Endothelial cell of umbilical vein (primary cell): ENCODE data around the gene KIF1B. TPM values are rescaled to one million over a fixed set of nuclear protein-coding genes. Genes with fewer than 3 reads are reported as not detected.

Experiments used
- BruUV-seq: library from RNA; stranded (reverse); fragments of 400-500 nt; replicated peaks from 2 replicates; lab custom pipeline; 2021; lab: Mats Ljungman, UMichigan
- CTCF ChIA-PET: fragments of 300-600, 350-600 bp; sonication (Branson Sonifier 250); formaldehyde crosslinking; loops from one replicate; lab custom pipeline; 2021; ENCODE audit warnings: antibody characterized with exemption, inconsistent platforms; lab: Charles Lee
- POLR2A ChIA-PET: fragments of 300-600, 350-600 bp; sonication (Branson Sonifier 250); formaldehyde crosslinking; loops from one replicate; lab custom pipeline; 2021; ENCODE audit warnings: antibody characterized with exemption, inconsistent platforms; lab: Charles Lee
- DNase-seq: peaks from one replicate; pipeline ENCODE4 v3.0.0-alpha.2; 2011; ENCODE audit warnings: low read depth, low spot score
- FAIRE-seq: peaks from 2 replicates; lab custom pipeline; 2011; peaks lifted over from hg19 to GRCh38; lab: Jason Lieb, UNC
- H2AFZ ChIP-seq: 2 replicates; pipeline ENCODE4 v1.6.0; 2012; ENCODE audit warnings: low read depth, low read length, control low read depth, inconsistent platforms
- H3K27ac ChIP-seq: 2 replicates; pipeline ENCODE4 v1.5.1; 2011; ENCODE audit warnings: low read depth, mild to moderate bottlenecking, control low read depth, low read length, moderate library complexity; ENCODE audit not compliant: insufficient read depth
- H3K27me3 ChIP-seq, 2 experiments: 2 replicates each; pipeline versions ENCODE4 v1.6.0 to v1.6.1; 2011; ENCODE audit warnings: low read length in 2 of 2, mixed read lengths in 1 of 2; ENCODE audit not compliant: control insufficient read depth in 2 of 2, insufficient read depth in 2 of 2
- H3K36me3 ChIP-seq, 2 experiments: 2 replicates in 1 of 2; 3 replicates in 1 of 2; pipeline ENCODE4 v1.5.1; 2011; ENCODE audit warnings: low read length in 2 of 2, mild to moderate bottlenecking in 1 of 2, moderate library complexity in 1 of 2; ENCODE audit not compliant: control insufficient read depth in 2 of 2, insufficient read depth in 2 of 2; ENCODE audit errors: extremely low read depth in 1 of 2
- H3K4me1 ChIP-seq: 3 replicates; pipeline ENCODE4 v1.5.1; 2011; ENCODE audit warnings: mild to moderate bottlenecking, low read length; ENCODE audit not compliant: control insufficient read depth, insufficient read depth; ENCODE audit errors: extremely low read depth
- H3K4me2 ChIP-seq: 2 replicates; pipeline ENCODE4 v1.6.1; 2011; ENCODE audit warnings: low read length, control low read depth, mixed read lengths; ENCODE audit not compliant: insufficient read depth
- H3K4me3 ChIP-seq, 3 experiments: fragments of 200-600 bp in 1 of 3; sonication (generic), shearing (Covaris generic) in 1 of 3; replicated peaks in 1 of 3; 2 replicates each; pipeline ENCODE4 v1.5.1; 2011 to 2016; ENCODE audit warnings: control low read depth in 3 of 3, low read length in 3 of 3, mild to moderate bottlenecking in 2 of 3, inconsistent platforms in 1 of 3, low read depth in 1 of 3, moderate library complexity in 1 of 3; ENCODE audit not compliant: insufficient read depth in 1 of 3
- H3K79me2 ChIP-seq: 2 replicates; pipeline ENCODE4 v1.6.0; 2012; ENCODE audit warnings: low read length, inconsistent platforms; ENCODE audit not compliant: control insufficient read depth, insufficient read depth
- H3K9ac ChIP-seq: replicated peaks from 2 replicates; pipeline ENCODE3; 2011; ENCODE audit warnings: low read length, control low read depth; ENCODE audit not compliant: insufficient read depth; ENCODE audit errors: extremely low read depth
- H3K9me1 ChIP-seq: replicated peaks from 3 replicates; pipeline ENCODE4 v1.6.0; 2011; ENCODE audit warnings: mild to moderate bottlenecking, low read length; ENCODE audit not compliant: control insufficient read depth, insufficient read depth; ENCODE audit errors: extremely low read depth
- H3K9me3 ChIP-seq: replicated peaks from 2 replicates; pipeline ENCODE4 v1.5.1; 2012; ENCODE audit warnings: low read length, inconsistent platforms; ENCODE audit not compliant: control insufficient read depth, insufficient read depth
- H4K20me1 ChIP-seq: replicated peaks from 2 replicates; pipeline ENCODE3; 2011; ENCODE audit warnings: mild to moderate bottlenecking, low read length; ENCODE audit not compliant: control insufficient read depth, insufficient read depth; ENCODE audit errors: extremely low read depth
- EZH2 ChIP-seq: IDR thresholded peaks from 2 replicates; pipeline ENCODE4 v1.6.1; 2012; ENCODE audit warnings: borderline replicate concordance, low read depth, mild to moderate bottlenecking, moderate library complexity, low read length, inconsistent platforms; ENCODE audit not compliant: severe bottlenecking
- FOS ChIP-seq: IDR thresholded peaks from 2 replicates; pipeline ENCODE4 v1.6.1; 2011; ENCODE audit warnings: mild to moderate bottlenecking, low read length, moderate library complexity, borderline replicate concordance; ENCODE audit not compliant: insufficient read depth
- GATA2 ChIP-seq: IDR thresholded peaks from 2 replicates; pipeline ENCODE4 v1.7.0; 2011; ENCODE audit warnings: low read depth, mild to moderate bottlenecking, moderate library complexity, mixed read lengths, low read length; ENCODE audit not compliant: insufficient read length, insufficient read depth
- JUN ChIP-seq: IDR thresholded peaks from 2 replicates; pipeline ENCODE4 v1.6.1; 2011; ENCODE audit warnings: borderline replicate concordance, low read depth; ENCODE audit not compliant: insufficient read length, insufficient read depth
- MAX ChIP-seq: IDR thresholded peaks from 2 replicates; pipeline ENCODE4 v1.6.1; 2011; ENCODE audit not compliant: insufficient read depth, insufficient read length
- MYC ChIP-seq: IDR thresholded peaks from one replicate; pipeline ENCODE4 v1.6.1; 2011; ENCODE audit warnings: mild to moderate bottlenecking, low read depth, low read length
- POLR2A ChIP-seq: IDR thresholded peaks from 2 replicates; pipeline ENCODE4 v1.6.1; 2012; ENCODE audit warnings: low read depth, mild to moderate bottlenecking, control low read depth, low read length
- POLR2AphosphoS5 ChIP-seq: IDR thresholded peaks from 2 replicates; pipeline ENCODE4 v1.6.1; 2012; ENCODE audit warnings: low read depth, mild to moderate bottlenecking, control low read depth, low read length, moderate library complexity; ENCODE audit not compliant: insufficient read depth
- dilution Hi-C: fragments of 300-500 bp; cut with MboI; formaldehyde crosslinking; loops from one replicate; pipeline ENCODE4 v1.15.0; 2019; ENCODE audit warnings: low sequenced_read_pairs; ENCODE audit not compliant: extremely low pct_ligation_motif_present
- intact Hi-C: fragments of 100-400 bp; cut with micrococcal nuclease; formaldehyde crosslinking; loops from one replicate; pipeline ENCODE4 v1.10.0; 2022
- polyA plus RNA-seq, 4 experiments: library from polyadenylated mRNA; depleted of rRNA in 3 of 4; stranded (reverse) in 3 of 4; unstranded in 1 of 4; fragments of >200 nt; gene quantifications; 2 replicates each; pipeline versions ENCODE4 v1.2.1 to v1.2.3, GENCODE V29; 2011 to 2012; ENCODE audit warnings: missing spikeins in 1 of 4
- total RNA-seq: library from RNA; stranded (reverse); gene quantifications from 2 replicates; pipeline ENCODE4 v1.2.3, GENCODE V29; 2021
- TF ChIP-seq, protein P1 (sequence below), 2 donors: IDR thresholded peaks; 1 replicate in 1 of 2; 2 replicates in 1 of 2; pipeline ENCODE4 v1.5.1; 2011; ENCODE audit warnings: low read length in 2 of 2, mild to moderate bottlenecking in 2 of 2, moderate library complexity in 2 of 2, control low read depth in 1 of 2, inconsistent platforms in 1 of 2, low read depth in 1 of 2; ENCODE audit not compliant: insufficient read depth in 1 of 2; ENCODE audit errors: extremely low read depth in 1 of 2

KIF1B gene
- total and polyA plus RNA-seq, 2 donors (not counting 3 experiments of a cell fraction or from before 2014, with no cell fraction given), result 14.8 to 58.6 TPM

DNA sequence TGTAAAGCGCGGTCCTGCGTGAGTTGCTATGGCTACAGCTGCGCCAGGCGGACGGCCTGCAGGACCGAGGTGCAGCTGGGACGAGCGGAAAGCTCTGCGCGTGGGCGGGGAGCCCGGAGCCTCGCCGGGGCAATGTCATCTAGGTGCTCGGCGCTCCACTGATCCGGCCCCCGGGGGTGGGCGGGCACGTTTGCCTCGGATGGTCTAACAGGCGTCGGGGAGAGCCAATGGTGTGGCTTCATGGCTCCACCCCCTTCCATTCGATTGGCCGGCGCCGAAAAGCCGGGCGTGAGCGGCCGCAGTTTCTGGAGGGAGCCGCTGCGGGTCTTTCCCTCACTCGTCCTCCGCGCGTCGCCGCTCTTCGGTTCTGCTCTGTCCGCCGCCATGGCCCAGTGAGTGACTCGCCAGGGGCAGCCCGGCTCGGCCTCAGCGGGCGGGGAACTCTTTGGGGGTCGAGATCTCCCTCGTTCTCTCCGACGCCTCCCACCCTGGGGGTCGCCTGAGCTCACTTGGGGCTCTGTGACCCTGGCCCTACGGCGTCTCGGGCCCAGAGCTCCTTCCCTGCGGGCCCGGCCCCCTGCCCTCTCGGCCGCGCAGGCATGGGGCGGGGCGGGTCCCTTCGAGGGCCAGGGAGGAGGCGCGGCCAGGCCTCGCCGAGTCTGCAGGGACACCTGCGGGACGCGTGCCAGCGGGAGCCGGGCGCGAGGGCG, 188.5 kb downstream of the KIF1B start, which contains the start of gene PGD:
PGD (plus strand) TSS at position 331 of the 710 bp plus-strand sequence; CDS start at position 385, 54 bp downstream.
- Histone ChIP-seq H3K4me2 (peak within 1 kb of the TSS; percentile 88), H3K79me2 (peaks cover 33% of the 10 kb centered on the region), H3K4me1 (peaks cover 34% of the 10 kb centered on the region), H3K9ac (peak within 1 kb of the TSS; percentile 94), H3K36me3 (peaks cover 0 to 6% of the 10 kb centered on the region in 2 experiments), H2AFZ (peak within 1 kb of the TSS; percentile 75), H3K4me3 (peak within 1 kb of the TSS; percentile 67 to 96 (median 95)), H3K27ac (peak within 1 kb of the TSS; percentile 76), H4K20me1 (no peaks in the 10 kb centered on the region), H3K27me3 (no peaks in the 10 kb centered on the region), H3K9me3 (no peaks in the 10 kb centered on the region), H3K9me1 (no peaks in the 10 kb centered on the region)
- BruUV-seq, result no TSS peak
- intact Hi-C loops, result loop anchor here (1.0 to 2.0 kb wide), 4 partner anchors 11 to 29 kb away; no protein-coding TSS in a partner anchor
- POLR2A ChIA-PET, result interaction anchor here (1.0 to 2.4 kb wide), 4 partner anchors 11 to 32 kb away, joined by 3 to 32 read pairs (median 8); no protein-coding TSS in a partner anchor
- FAIRE-seq (peak; percentile 83), DNase-seq (peak; percentile 98)
- TF ChIP-seq, protein P1, sequence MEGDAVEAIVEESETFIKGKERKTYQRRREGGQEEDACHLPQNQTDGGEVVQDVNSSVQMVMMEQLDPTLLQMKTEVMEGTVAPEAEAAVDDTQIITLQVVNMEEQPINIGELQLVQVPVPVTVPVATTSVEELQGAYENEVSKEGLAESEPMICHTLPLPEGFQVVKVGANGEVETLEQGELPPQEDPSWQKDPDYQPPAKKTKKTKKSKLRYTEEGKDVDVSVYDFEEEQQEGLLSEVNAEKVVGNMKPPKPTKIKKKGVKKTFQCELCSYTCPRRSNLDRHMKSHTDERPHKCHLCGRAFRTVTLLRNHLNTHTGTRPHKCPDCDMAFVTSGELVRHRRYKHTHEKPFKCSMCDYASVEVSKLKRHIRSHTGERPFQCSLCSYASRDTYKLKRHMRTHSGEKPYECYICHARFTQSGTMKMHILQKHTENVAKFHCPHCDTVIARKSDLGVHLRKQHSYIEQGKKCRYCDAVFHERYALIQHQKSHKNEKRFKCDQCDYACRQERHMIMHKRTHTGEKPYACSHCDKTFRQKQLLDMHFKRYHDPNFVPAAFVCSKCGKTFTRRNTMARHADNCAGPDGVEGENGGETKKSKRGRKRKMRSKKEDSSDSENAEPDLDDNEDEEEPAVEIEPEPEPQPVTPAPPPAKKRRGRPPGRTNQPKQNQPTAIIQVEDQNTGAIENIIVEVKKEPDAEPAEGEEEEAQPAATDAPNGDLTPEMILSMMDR (IDR thresholded peaks at IDR 0.05; ENCODE audit: extremely low read depth in 1 of 2, insufficient read depth in 1 of 2, low read depth in 1 of 2, low read length in 2 of 2), result no peak
- TF ChIP-seq JUN, result no peak
- TF ChIP-seq FOS, result no peak
- TF ChIP-seq POLR2AphosphoS5, result peak; percentile 96
- peak; percentile 87 for TF ChIP-seq POLR2A
- TF ChIP-seq MAX, result no peak
- TF ChIP-seq MYC, result no peak
- no peak for TF ChIP-seq GATA2
- no peak for TF ChIP-seq EZH2
- CTCF ChIA-PET, result interaction anchor here (0.7 to 2.9 kb wide), 6 partner anchors 10 to 31 kb away, joined by 3 to 32 read pairs (median 5); partner anchors contain the start of gene CENPS
- dilution Hi-C loops, result no loop called here
